ENCODE measurements around the gene MRPS14. TPM values are rescaled to one million over a fixed set of nuclear protein-coding genes. Genes with fewer than 3 reads are reported as not detected.

Gene MRPS14
- total RNA-seq, 1 donor from 2014 or later, result 20.3 TPM

- no peak for FAIRE-seq
- Mint-ChIP-seq H3K27ac (ENCODE audit: unreplicated experiment) (no peak overlapping the region), H3K9me3 (ENCODE audit: unreplicated experiment) (no peaks in the 10 kb centered on the region), H3K4me1 (ENCODE audit: low read depth, unreplicated experiment) (peaks cover 12% of the 10 kb centered on the region), H3K4me3 (ENCODE audit: unreplicated experiment) (no peak overlapping the region), H3K36me3 (ENCODE audit: low read depth, unreplicated experiment) (no peaks in the 10 kb centered on the region), H3K27me3 (ENCODE audit: low read depth, unreplicated experiment) (no peaks in the 10 kb centered on the region)
- peak overlapping the region; percentile 96 for H3K4me2 ChIP-seq (ENCODE audit: low read length)
- H3K27me3 ChIP-seq (ENCODE audit: insufficient read depth, low read length), result no peaks in the 10 kb centered on the region
- peaks cover 19% of the 10 kb centered on the region for H3K4me1 ChIP-seq (ENCODE audit: insufficient read depth, low read length)
- H2AFZ ChIP-seq (ENCODE audit: low read depth, low read length), result peak overlapping the region; percentile 93
- peak overlapping the region; percentile 100 for H3K27ac ChIP-seq (ENCODE audit: low read depth, low read length)
- peaks cover 14% of the 10 kb centered on the region for H4K20me1 ChIP-seq (ENCODE audit: insufficient read depth, low read length)
- peak; percentile 39 for DNase-seq (ENCODE audit: low read depth)
- H3K4me3 ChIP-seq (ENCODE audit: insufficient read depth, low read depth, low read length), result peak overlapping the region; percentile 96
- H3K79me2 ChIP-seq (ENCODE audit: insufficient read depth, low read length), result peaks cover 38% of the 10 kb centered on the region
- no peaks in the 10 kb centered on the region for H3K36me3 ChIP-seq (ENCODE audit: insufficient read depth, low read length)
- TF ChIP-seq CTCF (IDR thresholded peaks at IDR 0.05; ENCODE audit: insufficient read depth, low read depth, low read length), result peak; percentile 81
- no peak for TF ChIP-seq EZH2 (IDR thresholded peaks at IDR 0.05; ENCODE audit: insufficient read depth, low read length)
- H3K9me3 ChIP-seq (ENCODE audit: insufficient read depth, low read depth, low read length), result no peaks in the 10 kb centered on the region
- peak overlapping the region; percentile 99 for H3K9ac ChIP-seq (ENCODE audit: low read length)
These were observed 24.5 kb downstream of the MRPS14 start for GRCh38 chr1:174998569-174999215.

GRCh38 chr1:174997041-174997440, 26.2 kb downstream of the MRPS14 start:
- H4K20me1 ChIP-seq (ENCODE audit: insufficient read depth, low read length), result peaks cover 4% of the 10 kb centered on the region
- no peak overlapping the region for H3K27ac ChIP-seq (ENCODE audit: low read depth, low read length)
- no peak for FAIRE-seq
- TF ChIP-seq CTCF (IDR thresholded peaks at IDR 0.05; ENCODE audit: insufficient read depth, low read depth, low read length) (no peak), EZH2 (IDR thresholded peaks at IDR 0.05; ENCODE audit: insufficient read depth, low read length) (no peak)
- no peaks in the 10 kb centered on the region for H3K9me3 ChIP-seq (ENCODE audit: insufficient read depth, low read depth, low read length)
- peaks cover 19% of the 10 kb centered on the region for H3K4me1 ChIP-seq (ENCODE audit: insufficient read depth, low read length)
- H3K79me2 ChIP-seq (ENCODE audit: insufficient read depth, low read length), result peaks cover 22% of the 10 kb centered on the region
- DNase-seq (ENCODE audit: low read depth), result no peak
- H3K27ac Mint-ChIP-seq (ENCODE audit: unreplicated experiment), result no peak overlapping the region
- no peak overlapping the region for H3K4me2 ChIP-seq (ENCODE audit: low read length)
- no peak overlapping the region for H3K4me3 ChIP-seq (ENCODE audit: insufficient read depth, low read depth, low read length)
- H3K27me3 ChIP-seq (ENCODE audit: insufficient read depth, low read length), result no peaks in the 10 kb centered on the region
- no peaks in the 10 kb centered on the region for H3K9me3 Mint-ChIP-seq (ENCODE audit: unreplicated experiment)
- no peak overlapping the region for H3K4me3 Mint-ChIP-seq (ENCODE audit: unreplicated experiment)
- no peak overlapping the region for H2AFZ ChIP-seq (ENCODE audit: low read depth, low read length)
- H3K9ac ChIP-seq (ENCODE audit: low read length), result no peak overlapping the region
- H3K36me3 ChIP-seq (ENCODE audit: insufficient read depth, low read length), result no peaks in the 10 kb centered on the region
- H3K27me3 Mint-ChIP-seq (ENCODE audit: low read depth, unreplicated experiment), result no peaks in the 10 kb centered on the region
- peaks cover 6% of the 10 kb centered on the region for H3K4me1 Mint-ChIP-seq (ENCODE audit: low read depth, unreplicated experiment)
- no peaks in the 10 kb centered on the region for H3K36me3 Mint-ChIP-seq (ENCODE audit: low read depth, unreplicated experiment)

GRCh38 chr1:174996476-174996875, 26.7 kb downstream of the MRPS14 start:
- TF ChIP-seq EZH2 (IDR thresholded peaks at IDR 0.05; ENCODE audit: insufficient read depth, low read length), result no peak
- TF ChIP-seq CTCF (IDR thresholded peaks at IDR 0.05; ENCODE audit: insufficient read depth, low read depth, low read length), result no peak

More at GRCh38 chr1:174996476-174996875, 26.7 kb downstream of the MRPS14 start:
- H3K9me3 Mint-ChIP-seq (ENCODE audit: unreplicated experiment), result no peaks in the 10 kb centered on the region
- Histone ChIP-seq H3K4me2 (ENCODE audit: low read length) (no peak overlapping the region), H3K27me3 (ENCODE audit: insufficient read depth, low read length) (no peaks in the 10 kb centered on the region), H3K9ac (ENCODE audit: low read length) (no peak overlapping the region), H3K79me2 (ENCODE audit: insufficient read depth, low read length) (peaks cover 16% of the 10 kb centered on the region), H4K20me1 (ENCODE audit: insufficient read depth, low read length) (peaks cover 3% of the 10 kb centered on the region), H3K4me3 (ENCODE audit: insufficient read depth, low read depth, low read length) (no peak overlapping the region), H3K27ac (ENCODE audit: low read depth, low read length) (no peak overlapping the region), H3K4me1 (ENCODE audit: insufficient read depth, low read length) (peaks cover 19% of the 10 kb centered on the region), H2AFZ (ENCODE audit: low read depth, low read length) (no peak overlapping the region), H3K36me3 (ENCODE audit: insufficient read depth, low read length) (no peaks in the 10 kb centered on the region), H3K9me3 (ENCODE audit: insufficient read depth, low read depth, low read length) (no peaks in the 10 kb centered on the region)
- H3K4me3 Mint-ChIP-seq (ENCODE audit: unreplicated experiment), result no peak overlapping the region
- peak; percentile 51 for DNase-seq (ENCODE audit: low read depth)
- no peak for FAIRE-seq
- H3K4me1 Mint-ChIP-seq (ENCODE audit: low read depth, unreplicated experiment), result peaks cover 4% of the 10 kb centered on the region
- no peaks in the 10 kb centered on the region for H3K36me3 Mint-ChIP-seq (ENCODE audit: low read depth, unreplicated experiment)
- H3K27me3 Mint-ChIP-seq (ENCODE audit: low read depth, unreplicated experiment), result no peaks in the 10 kb centered on the region
- H3K27ac Mint-ChIP-seq (ENCODE audit: unreplicated experiment), result no peak overlapping the region
